Measurements from ENCODE around the gene UBE3B.

GRCh38 chr12:109430244-109430643 lies 47.2 kb upstream of the UBE3B start:
- TF ChIP-seq CTCF (IDR thresholded peaks at IDR 0.05; ENCODE audit: low read length), result no peak
- no peak for TF ChIP-seq EZH2 (IDR thresholded peaks at IDR 0.05; ENCODE audit: borderline replicate concordance, low read length)

All from OCI-LY1 (cell line).